PC-9 (cell line): ENCODE results near the gene PSMB2. TPM values are rescaled to one million over a fixed set of nuclear protein-coding genes. Genes with fewer than 3 reads are reported as not detected.

Experiments
- BruUV-seq: library from RNA; stranded (reverse); fragments of 400-500 nt; replicated peaks from 2 replicates; lab custom pipeline; 2021; lab: Mats Ljungman, UMichigan
- CTCF ChIA-PET: fragments of 300-600 bp; sonication (Branson Sonifier 250); formaldehyde crosslinking; loops from one replicate; lab custom pipeline; 2022; ENCODE audit warnings: antibody characterized with exemption; lab: Charles Lee
- POLR2A ChIA-PET: fragments of 300-600 bp; sonication (Branson Sonifier 250); formaldehyde crosslinking; loops from one replicate; lab custom pipeline; 2022; ENCODE audit warnings: antibody characterized with exemption; ENCODE audit not compliant: unreplicated experiment; lab: Charles Lee
- DNase-seq, 2 experiments: peaks; one replicate each; pipeline versions ENCODE4 v3.0.0 to v3.0.0-alpha.2; 2015 to 2022; ENCODE audit warnings: mixed read lengths in 1 of 2
- H2AFZ ChIP-seq: fragments of 200-600 bp; sonication (generic); 2 replicates; pipeline ENCODE4 v1.8.1; 2017; ENCODE audit warnings: antibody characterized with exemption
- H3F3A ChIP-seq: fragments of 200-600 bp; sonication (generic); 2 replicates; pipeline ENCODE4 v1.8.1; 2017; ENCODE audit warnings: antibody characterized with exemption, mild to moderate bottlenecking, low read depth; ENCODE audit not compliant: insufficient read depth
- H3K27ac ChIP-seq: fragments of 200-600 bp; sonication (generic); 2 replicates; pipeline ENCODE4 v1.6.1; 2016; ENCODE audit warnings: mixed run types
- H3K27me3 ChIP-seq: fragments of 200-600 bp; sonication (generic); 2 replicates; pipeline ENCODE4 v1.6.1; 2016; ENCODE audit warnings: low read depth, mixed run types; ENCODE audit not compliant: insufficient read depth
- H3K36me3 ChIP-seq: fragments of 200-600 bp; sonication (generic); 2 replicates; pipeline ENCODE4 v1.6.1; 2016; ENCODE audit warnings: low read depth, mixed run types
- H3K4me1 ChIP-seq: fragments of 200-600 bp; sonication (generic); replicated peaks from 2 replicates; pipeline ENCODE4 v1.6.1; 2016; ENCODE audit warnings: mixed run types; ENCODE audit not compliant: insufficient read depth
- H3K4me2 ChIP-seq: fragments of 200-600 bp; sonication (generic); 2 replicates; pipeline ENCODE4 v1.6.1; 2017; ENCODE audit warnings: mixed run types
- H3K4me3 ChIP-seq: fragments of 200-600 bp; sonication (generic); 2 replicates; pipeline ENCODE4 v1.6.1; 2016; ENCODE audit warnings: mixed run types
- H3K79me2 ChIP-seq: fragments of 200-600 bp; sonication (generic); 2 replicates; pipeline ENCODE4 v1.6.1; 2017; ENCODE audit warnings: low read depth, mixed run types
- H3K9me2 ChIP-seq: fragments of 200-600 bp; sonication (generic); 2 replicates; pipeline ENCODE4 v1.8.1; 2017; ENCODE audit warnings: mild to moderate bottlenecking; ENCODE audit not compliant: insufficient read depth
- H3K9me3 ChIP-seq: fragments of 200-600 bp; sonication (generic); 2 replicates; pipeline ENCODE4 v1.8.1; 2016; ENCODE audit warnings: low read depth; ENCODE audit not compliant: insufficient read depth
- H4K20me1 ChIP-seq: fragments of 200-600 bp; sonication (generic); 2 replicates; pipeline ENCODE4 v1.8.1; 2017; ENCODE audit not compliant: insufficient read depth
- EZH2 ChIP-seq: fragments of 200-600 bp; sonication (generic); IDR thresholded peaks from 2 replicates; pipeline ENCODE4 v1.8.0; 2017; ENCODE audit warnings: antibody characterized with exemption, low read depth
- intact Hi-C: fragments of 100-400 bp; cut with micrococcal nuclease; formaldehyde crosslinking; loops from one replicate; pipeline ENCODE4 v1.10.0; 2022; ENCODE audit not compliant: unreplicated experiment
- total RNA-seq: library from RNA; stranded (reverse); gene quantifications from 2 replicates; pipeline ENCODE4 v1.2.3, GENCODE V29; 2021
- TF ChIP-seq, protein P1 (sequence below): fragments of 200-600 bp; sonication (generic); conservative IDR thresholded peaks from 2 replicates; pipeline ENCODE4 v1.6.1; 2017; ENCODE audit warnings: mixed run types, antibody characterized with exemption, mild to moderate bottlenecking, moderate library complexity

Gene PSMB2
- total RNA-seq, 1 experiment from 2014 or later = 206 TPM

DNA sequence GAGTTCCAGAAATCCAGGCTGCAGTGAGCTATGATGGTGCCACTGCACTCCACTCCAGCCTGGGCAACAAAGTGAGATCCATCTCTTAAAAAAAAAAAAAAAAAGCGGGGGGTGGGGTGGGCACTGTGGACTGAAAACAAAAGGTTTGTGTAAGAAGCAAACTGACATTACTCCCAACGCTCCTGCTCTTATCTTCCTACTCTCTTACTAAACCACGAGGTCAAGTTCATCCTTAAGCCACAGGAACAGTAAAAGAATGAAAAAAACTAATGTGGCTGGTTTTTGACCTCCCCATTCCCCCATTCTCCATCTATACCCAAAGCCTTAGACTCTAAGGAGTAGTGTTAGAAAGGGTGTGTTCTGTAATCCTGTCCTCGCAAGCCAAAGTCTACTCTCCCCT, 37.4 kb downstream of the PSMB2 start:
- Histone ChIP-seq H3K9me2 (no peaks in the 10 kb centered on the region), H3K9me3 (no peaks in the 10 kb centered on the region), H3K36me3 (peaks cover 30% of the 10 kb centered on the region), H3K4me3 (no peak overlapping the region), H3K27me3 (no peaks in the 10 kb centered on the region), H4K20me1 (peaks cover 39% of the 10 kb centered on the region), H3K27ac (no peak overlapping the region), H3K4me2 (no peak overlapping the region), H3K4me1 (no peaks in the 10 kb centered on the region), H2AFZ (no peak overlapping the region), H3F3A (no peaks in the 10 kb centered on the region), H3K79me2 (peaks cover 16% of the 10 kb centered on the region; the same call in 1 of the 2 replicates)
- TF ChIP-seq, protein P1, sequence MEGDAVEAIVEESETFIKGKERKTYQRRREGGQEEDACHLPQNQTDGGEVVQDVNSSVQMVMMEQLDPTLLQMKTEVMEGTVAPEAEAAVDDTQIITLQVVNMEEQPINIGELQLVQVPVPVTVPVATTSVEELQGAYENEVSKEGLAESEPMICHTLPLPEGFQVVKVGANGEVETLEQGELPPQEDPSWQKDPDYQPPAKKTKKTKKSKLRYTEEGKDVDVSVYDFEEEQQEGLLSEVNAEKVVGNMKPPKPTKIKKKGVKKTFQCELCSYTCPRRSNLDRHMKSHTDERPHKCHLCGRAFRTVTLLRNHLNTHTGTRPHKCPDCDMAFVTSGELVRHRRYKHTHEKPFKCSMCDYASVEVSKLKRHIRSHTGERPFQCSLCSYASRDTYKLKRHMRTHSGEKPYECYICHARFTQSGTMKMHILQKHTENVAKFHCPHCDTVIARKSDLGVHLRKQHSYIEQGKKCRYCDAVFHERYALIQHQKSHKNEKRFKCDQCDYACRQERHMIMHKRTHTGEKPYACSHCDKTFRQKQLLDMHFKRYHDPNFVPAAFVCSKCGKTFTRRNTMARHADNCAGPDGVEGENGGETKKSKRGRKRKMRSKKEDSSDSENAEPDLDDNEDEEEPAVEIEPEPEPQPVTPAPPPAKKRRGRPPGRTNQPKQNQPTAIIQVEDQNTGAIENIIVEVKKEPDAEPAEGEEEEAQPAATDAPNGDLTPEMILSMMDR = no peak
- no peak for TF ChIP-seq EZH2
- POLR2A ChIA-PET = no interaction called here
- intact Hi-C loops = no loop called here
- BruUV-seq = TSS peak; percentile 3
- no peak for DNase-seq
- CTCF ChIA-PET = interaction anchor here (0.7 kb wide), 1 partner anchor 84 kb away, joined by 12 read pairs; no protein-coding TSS in a partner anchor

DNA sequence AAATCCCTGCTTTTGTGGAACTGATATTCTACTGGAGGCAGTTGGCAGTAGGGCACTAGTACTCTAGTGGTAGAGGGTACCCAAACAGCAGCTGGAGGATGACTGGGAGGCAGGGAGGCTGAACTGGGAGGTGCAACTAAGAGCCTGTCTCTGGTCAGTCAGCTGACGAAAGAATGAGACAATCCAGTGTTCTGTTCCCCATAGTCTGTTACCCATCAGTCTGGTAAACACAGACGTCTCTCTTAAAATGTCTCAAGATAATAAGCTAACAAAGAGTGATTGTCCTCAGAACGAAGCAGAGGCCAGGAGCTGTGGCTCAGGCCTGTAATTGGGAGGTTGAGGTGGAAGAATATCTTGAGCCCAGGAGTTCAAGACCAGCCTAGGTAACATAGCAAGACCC, 37.9 kb downstream of the PSMB2 start:
- DNase-seq = no peak
- H2AFZ ChIP-seq = no peak overlapping the region
- H3K9me2 ChIP-seq = no peaks in the 10 kb centered on the region
- H3K36me3 ChIP-seq = peaks cover 30% of the 10 kb centered on the region
- ChIA-PET POLR2A (no interaction called here), CTCF (interaction anchor here (0.6 to 0.7 kb wide), 2 partner anchors 83 to 121 kb away, joined by 12 read pairs; no protein-coding TSS in a partner anchor)
- H3K27me3 ChIP-seq = no peaks in the 10 kb centered on the region
- no peak overlapping the region for H3K4me3 ChIP-seq
- no peaks in the 10 kb centered on the region for H3K9me3 ChIP-seq
- TF ChIP-seq EZH2 = no peak
- TF ChIP-seq, protein P1 = no peak
- no TSS peak for BruUV-seq
- intact Hi-C loops = no loop called here
- peaks cover 16% of the 10 kb centered on the region; the same call in 1 of the 2 replicates for H3K79me2 ChIP-seq
- no peak overlapping the region for H3K27ac ChIP-seq
- H3K4me2 ChIP-seq = no peak overlapping the region
- no peaks in the 10 kb centered on the region for H3F3A ChIP-seq
- H3K4me1 ChIP-seq = no peaks in the 10 kb centered on the region
- H4K20me1 ChIP-seq = peaks cover 37% of the 10 kb centered on the region

DNA sequence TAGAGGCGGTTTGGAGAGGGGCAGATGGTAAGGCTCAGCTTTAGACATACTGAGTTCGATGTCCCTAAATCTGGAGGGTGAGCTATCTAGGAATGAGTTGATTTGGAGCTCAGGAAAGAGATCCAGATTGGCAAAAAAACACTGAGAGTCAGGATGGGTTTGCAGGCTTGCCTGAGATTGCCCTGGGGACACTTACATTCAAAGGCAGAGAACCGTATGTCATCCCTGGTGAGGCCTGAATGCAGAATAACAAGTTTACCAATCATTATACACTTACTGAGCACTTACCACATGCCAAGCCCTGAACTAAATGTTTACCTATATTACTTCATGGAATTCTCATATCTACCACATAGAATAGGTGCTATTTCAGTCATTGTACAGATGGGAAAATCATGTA, 40.7 kb downstream of the PSMB2 start:
- TF ChIP-seq, protein P1 = no peak
- TF ChIP-seq EZH2 = no peak

More for the DNA sequence above, 40.7 kb downstream of the PSMB2 start:
- POLR2A ChIA-PET = no interaction called here
- no peaks in the 10 kb centered on the region for H3K4me1 ChIP-seq
- no peaks in the 10 kb centered on the region for H3K9me3 ChIP-seq
- no peak for DNase-seq
- no peak overlapping the region for H3K4me3 ChIP-seq
- H3K79me2 ChIP-seq = no peaks in the 10 kb centered on the region
- peaks cover 23% of the 10 kb centered on the region for H3K36me3 ChIP-seq
- H3K4me2 ChIP-seq = no peak overlapping the region
- H4K20me1 ChIP-seq = peaks cover 16% of the 10 kb centered on the region
- intact Hi-C loops = no loop called here
- H3K27ac ChIP-seq = no peak overlapping the region
- no peaks in the 10 kb centered on the region for H3K27me3 ChIP-seq
- no peak overlapping the region for H2AFZ ChIP-seq
- BruUV-seq = no TSS peak
- H3K9me2 ChIP-seq = no peaks in the 10 kb centered on the region
- H3F3A ChIP-seq = no peaks in the 10 kb centered on the region
- CTCF ChIA-PET = no interaction called here
